Esophagus squamous epithelium (tissue), 4 donors: ENCODE results near the gene CYB5R3.

ENCODE experiments used
- CTCF ChIP-seq, 6 experiments: fragments of 450-650 bp in 4 of 6; fragments of 200-600 bp in 2 of 6; sonication (generic) in 2 of 6; IDR thresholded peaks; one replicate each; pipeline ENCODE4 v1.5.1; 2016 to 2019; ENCODE audit warnings: antibody characterized with exemption in 6 of 6, mild to moderate bottlenecking in 4 of 6, moderate library complexity in 4 of 6
- POLR2A ChIP-seq, 4 donors: fragments of 450-650 bp; IDR thresholded peaks; one replicate each; pipeline ENCODE4 v1.6.1; 2017; ENCODE audit warnings: antibody characterized with exemption in 4 of 4, mild to moderate bottlenecking in 4 of 4, moderate library complexity in 3 of 4

GRCh38 chr22:42679691-42680090 lies 30.5 kb upstream of the CYB5R3 start:
- TF ChIP-seq CTCF (IDR thresholded peaks at IDR 0.05) (no peak), POLR2A (IDR thresholded peaks at IDR 0.05) (no peak)
